DMS153 treated with DMSO at 0.1 percent for 48 hours (cell line): Measurements from ENCODE around the gene CCT3.
"Not testable (repeated sequence)": the region's sequence is repeated elsewhere in the genome, so short reads cannot be mapped to it uniquely, and the experiment has no call there.

ENCODE experiments used
- DNase-seq: peaks from one replicate; lab custom pipeline; 2025; ENCODE audit not compliant: unreplicated experiment; lab: John Stamatoyannopoulos, UW

The CCT3 gene

GRCh38 chr1:156368889-156369684 is 31.0 kb upstream of the CCT3 start, which contains the start of gene RHBG:
TSS of gene RHBG (plus strand) at chr1:156369211. CDS start at chr1:156369250, 39 bp downstream.
- DNase-seq: peak; percentile 55

- no peak for DNase-seq
These were observed 30.1 kb upstream of the CCT3 start for GRCh38 chr1:156368157-156368658.

GRCh38 chr1:156367383-156368156 is 29.5 kb upstream of the CCT3 start:
- DNase-seq: no peak

- no peak for DNase-seq
These were observed 28.5 kb upstream of the CCT3 start for GRCh38 chr1:156366378-156367166.

GRCh38 chr1:156365754-156366153 is 27.7 kb upstream of the CCT3 start:
- no peak for DNase-seq

GRCh38 chr1:156360534-156360933 is 22.4 kb upstream of the CCT3 start:
- no peak for DNase-seq

- DNase-seq: no peak
These were observed 21.9 kb upstream of the CCT3 start for GRCh38 chr1:156359973-156360372.

- no peak for DNase-seq
These were observed 21.2 kb upstream of the CCT3 start for GRCh38 chr1:156359249-156359648.

GRCh38 chr1:156358641-156359040 is 20.5 kb upstream of the CCT3 start:
- no peak for DNase-seq

- no peak for DNase-seq
These were observed 19.9 kb upstream of the CCT3 start for GRCh38 chr1:156357977-156358376.

GRCh38 chr1:156356875-156357534 is 18.9 kb upstream of the CCT3 start:
- peak; percentile 89 for DNase-seq

GRCh38 chr1:156356262-156356874 is 18.3 kb upstream of the CCT3 start:
- no peak for DNase-seq

GRCh38 chr1:156352481-156352880 is 14.4 kb upstream of the CCT3 start:
- not testable (repeated sequence) for DNase-seq

- no peak for DNase-seq
These were observed 9.2 kb upstream of the CCT3 start for GRCh38 chr1:156347331-156347730.

GRCh38 chr1:156346636-156347035 is 8.5 kb upstream of the CCT3 start:
- DNase-seq: no peak

- DNase-seq: not testable (repeated sequence)
These were observed 7.9 kb upstream of the CCT3 start for GRCh38 chr1:156346035-156346434.

GRCh38 chr1:156344409-156344808 is 6.3 kb upstream of the CCT3 start:
- DNase-seq: no peak

- DNase-seq: no peak
These were observed 4.3 kb upstream of the CCT3 start for GRCh38 chr1:156342166-156342955.

- DNase-seq: no peak
These were observed 258 bp downstream of the CCT3 start for GRCh38 chr1:156337888-156338179.
